ENCODE data around the gene MGAT4A.

MGAT4A gene

GRCh38 chr2:98731041-98731893 lies at the start of gene MGAT4A:
TSS of gene MGAT4A (minus strand) at chr2:98731132. CDS start at chr2:98726332, 4,800 bp downstream.
- TF ChIP-seq CTCF (IDR thresholded peaks at IDR 0.05; ENCODE audit: control insufficient read depth, extremely low read depth, insufficient read depth) = no peak
- DNase-seq (ENCODE audit: low read depth) = no peak

GRCh38 chr2:98778741-98779483 lies 48.0 kb upstream of the MGAT4A start:
- no peak for DNase-seq (ENCODE audit: low read depth)
- no peak overlapping the region for H3K4me3 ChIP-seq (ENCODE audit: low read depth, low read length)
- TF ChIP-seq CTCF (IDR thresholded peaks at IDR 0.05; ENCODE audit: control insufficient read depth, extremely low read depth, insufficient read depth) = no peak

More at GRCh38 chr2:98731041-98731893, at the start of gene MGAT4A:
- H3K4me3 ChIP-seq (ENCODE audit: low read depth, low read length) = peak within 1 kb of the TSS; percentile 53

- DNase-seq (ENCODE audit: low read depth) = no peak
- no peak overlapping the region for H3K4me3 ChIP-seq (ENCODE audit: low read depth, low read length)
- TF ChIP-seq CTCF (IDR thresholded peaks at IDR 0.05; ENCODE audit: control insufficient read depth, extremely low read depth, insufficient read depth) = no peak
These were observed 47.2 kb upstream of the MGAT4A start for GRCh38 chr2:98778151-98778550.

GRCh38 chr2:98777710-98778109 lies 46.8 kb upstream of the MGAT4A start:
- no peak overlapping the region for H3K4me3 ChIP-seq (ENCODE audit: low read depth, low read length)
- DNase-seq (ENCODE audit: low read depth) = no peak
- TF ChIP-seq CTCF (IDR thresholded peaks at IDR 0.05; ENCODE audit: control insufficient read depth, extremely low read depth, insufficient read depth) = no peak

GRCh38 chr2:98777076-98777475 lies 46.1 kb upstream of the MGAT4A start:
- TF ChIP-seq CTCF (IDR thresholded peaks at IDR 0.05; ENCODE audit: control insufficient read depth, extremely low read depth, insufficient read depth) = no peak
- no peak for DNase-seq (ENCODE audit: low read depth)

GRCh38 chr2:98776136-98776535 lies 45.2 kb upstream of the MGAT4A start:
- TF ChIP-seq CTCF (IDR thresholded peaks at IDR 0.05; ENCODE audit: control insufficient read depth, extremely low read depth, insufficient read depth) = no peak
- no peak for DNase-seq (ENCODE audit: low read depth)
- H3K4me3 ChIP-seq (ENCODE audit: low read depth, low read length) = no peak overlapping the region

More at GRCh38 chr2:98777076-98777475, 46.1 kb upstream of the MGAT4A start:
- no peak overlapping the region for H3K4me3 ChIP-seq (ENCODE audit: low read depth, low read length)

All from LNCaP clone FGC (cell line).